Endodermal cell (in vitro differentiated cells): ENCODE results near the gene HOXB3. TPM values are rescaled to one million over a fixed set of nuclear protein-coding genes. Genes with fewer than 3 reads are reported as not detected.

Experiments used
- DNase-seq: peaks from one replicate; pipeline ENCODE4 v3.0.0-alpha.2; 2017
- H3K27ac ChIP-seq: 2 replicates; pipeline ENCODE4 v1.5.1; 2013; ENCODE audit warnings: mild to moderate bottlenecking, low read depth, low read length, moderate library complexity
- H3K27me3 ChIP-seq: 2 replicates; pipeline ENCODE4 v1.6.1; 2013; ENCODE audit warnings: mild to moderate bottlenecking, low read length, moderate library complexity; ENCODE audit not compliant: insufficient read depth, control insufficient read depth, poor library complexity, severe bottlenecking
- H3K36me3 ChIP-seq: 2 replicates; pipeline ENCODE4 v1.7.0; 2013; ENCODE audit warnings: mild to moderate bottlenecking, low read length, moderate library complexity; ENCODE audit not compliant: control insufficient read depth, insufficient read depth
- H3K4me1 ChIP-seq: one replicate; pipeline ENCODE4 v1.7.0; 2013; ENCODE audit warnings: low read length; ENCODE audit not compliant: control insufficient read depth, insufficient read depth
- H3K4me3 ChIP-seq: 2 replicates; pipeline ENCODE4 v1.5.1; 2013; ENCODE audit warnings: mild to moderate bottlenecking, low read length, moderate library complexity
- H3K9ac ChIP-seq: 2 replicates; pipeline ENCODE4 v1.6.1; 2013; ENCODE audit warnings: mild to moderate bottlenecking, low read length, moderate library complexity; ENCODE audit not compliant: poor library complexity, severe bottlenecking; ENCODE audit errors: extremely low read depth
- H3K9me3 ChIP-seq: 2 replicates; pipeline ENCODE4 v1.6.1; 2013; ENCODE audit warnings: mild to moderate bottlenecking, low read length, moderate library complexity; ENCODE audit not compliant: control insufficient read depth
- H3K27ac Mint-ChIP-seq: 2 replicates; pipeline ENCODE4 v1.8.0; 2020; ENCODE audit warnings: mixed read lengths
- H3K27me3 Mint-ChIP-seq: 2 replicates; pipeline ENCODE4 v1.8.0; 2021; ENCODE audit warnings: mild to moderate bottlenecking, mixed read lengths; ENCODE audit not compliant: insufficient read depth
- H3K36me3 Mint-ChIP-seq: 2 replicates; pipeline ENCODE4 v1.8.0; 2020; ENCODE audit warnings: low read depth, mixed read lengths
- H3K4me1 Mint-ChIP-seq: 2 replicates; pipeline ENCODE4 v1.8.0; 2020; ENCODE audit warnings: mixed read lengths
- H3K4me3 Mint-ChIP-seq: 2 replicates; pipeline ENCODE4 v1.8.0; 2020; ENCODE audit warnings: mild to moderate bottlenecking, moderate library complexity, mixed read lengths
- H3K9me3 Mint-ChIP-seq: 2 replicates; pipeline ENCODE4 v1.8.0; 2020; ENCODE audit warnings: mild to moderate bottlenecking, mixed read lengths
- CTCF ChIP-seq: fragments of 200-600 bp; sonication (generic); conservative IDR thresholded peaks from 2 replicates; pipeline ENCODE4 v1.5.0; 2021; ENCODE audit warnings: antibody characterized with exemption, mild to moderate bottlenecking
- WGBS, 2 experiments: methylation state at CpG; one replicate each; pipeline versions ENCODE4 v1.1.5 to v1.1.7; 2013; ENCODE audit warnings: missing lambda C conversion rate in 2 of 2, mixed read lengths in 1 of 2; ENCODE audit not compliant: insufficient coverage in 1 of 2, insufficient read length in 1 of 2; 5-methylcytosine and 5-hydroxymethylcytosine counted together
- total RNA-seq, 2 donors: library from RNA; stranded (reverse); fragmentation: NEBNext Ultra II Directional in 1 of 2; extraction: Animal tissue kit (Norgen Biotek cat#: 25700) in 1 of 2; gene quantifications; 2 replicates in 1 of 2; 3 replicates in 1 of 2; pipeline ENCODE4 v1.2.1, GENCODE V29; 2021

The HOXB3 gene
- total RNA-seq, 2 donors from 2014 or later: not detected

GRCh38 chr17:48522031-48522653, 67.9 kb downstream of the HOXB3 start:
- WGBS, 2 experiments: 8 to 46% methylated on average over 4 to 8 of the region's 8 CpGs
- Histone ChIP-seq H3K36me3 (no peaks in the 10 kb centered on the region), H3K4me3 (no peak overlapping the region), H3K9me3 (no peaks in the 10 kb centered on the region), H3K27me3 (peaks cover 49% of the 10 kb centered on the region), H3K4me1 (peaks cover 6% of the 10 kb centered on the region), H3K27ac (no peak overlapping the region), H3K9ac (no peak overlapping the region)
- peak; percentile 70 for DNase-seq
- Mint-ChIP-seq H3K36me3 (no peaks in the 10 kb centered on the region), H3K4me3 (no peak overlapping the region), H3K27me3 (peaks cover 98% of the 10 kb centered on the region), H3K27ac (no peak overlapping the region), H3K4me1 (peaks cover 16% of the 10 kb centered on the region), H3K9me3 (no peaks in the 10 kb centered on the region)
- no peak for TF ChIP-seq CTCF

- H3K4me3 ChIP-seq: no peak overlapping the region
- H3K4me3 Mint-ChIP-seq: no peak overlapping the region
- H3K27me3 Mint-ChIP-seq: peaks cover 91% of the 10 kb centered on the region
These were observed 69.4 kb downstream of the HOXB3 start for GRCh38 chr17:48520631-48521079.

GRCh38 chr17:48519427-48519826, 70.6 kb downstream of the HOXB3 start:
- peaks cover 91% of the 10 kb centered on the region for H3K27me3 Mint-ChIP-seq
- no peak overlapping the region for H3K4me3 Mint-ChIP-seq
- no peaks in the 10 kb centered on the region for H3K36me3 Mint-ChIP-seq
- H3K9me3 Mint-ChIP-seq: no peaks in the 10 kb centered on the region
- no peak overlapping the region for H3K27ac ChIP-seq
- H3K4me1 ChIP-seq: peaks cover 16% of the 10 kb centered on the region
- no peak overlapping the region for H3K4me3 ChIP-seq
- H3K27me3 ChIP-seq: peaks cover 25% of the 10 kb centered on the region
- H3K36me3 ChIP-seq: no peaks in the 10 kb centered on the region
- H3K27ac Mint-ChIP-seq: no peak overlapping the region
- peaks cover 24% of the 10 kb centered on the region for H3K4me1 Mint-ChIP-seq
- WGBS, 2 experiments: 80 to 81% methylated on average over 4 to 5 of the region's 5 CpGs
- no peak for TF ChIP-seq CTCF
- no peaks in the 10 kb centered on the region for H3K9me3 ChIP-seq
- H3K9ac ChIP-seq: no peak overlapping the region
- peak; percentile 44 for DNase-seq

More at GRCh38 chr17:48520631-48521079, 69.4 kb downstream of the HOXB3 start:
- WGBS, 2 experiments: 20 to 59% methylated on average over 1 of the region's 1 CpG
- Histone ChIP-seq H3K27me3 (peaks cover 35% of the 10 kb centered on the region), H3K9me3 (no peaks in the 10 kb centered on the region), H3K9ac (no peak overlapping the region), H3K4me1 (peaks cover 11% of the 10 kb centered on the region), H3K27ac (peak overlapping the region; percentile 75), H3K36me3 (no peaks in the 10 kb centered on the region)
- DNase-seq: peak; percentile 68
- no peaks in the 10 kb centered on the region for H3K36me3 Mint-ChIP-seq
- no peak for TF ChIP-seq CTCF
- peaks cover 20% of the 10 kb centered on the region for H3K4me1 Mint-ChIP-seq
- H3K9me3 Mint-ChIP-seq: no peaks in the 10 kb centered on the region
- no peak overlapping the region for H3K27ac Mint-ChIP-seq
